Measurements from ENCODE around the gene B4GALT5.
"Not testable (repeated sequence)": the region's sequence is repeated elsewhere in the genome, so short reads cannot be mapped to it uniquely, and the experiment has no call there.

The B4GALT5 gene

DNA sequence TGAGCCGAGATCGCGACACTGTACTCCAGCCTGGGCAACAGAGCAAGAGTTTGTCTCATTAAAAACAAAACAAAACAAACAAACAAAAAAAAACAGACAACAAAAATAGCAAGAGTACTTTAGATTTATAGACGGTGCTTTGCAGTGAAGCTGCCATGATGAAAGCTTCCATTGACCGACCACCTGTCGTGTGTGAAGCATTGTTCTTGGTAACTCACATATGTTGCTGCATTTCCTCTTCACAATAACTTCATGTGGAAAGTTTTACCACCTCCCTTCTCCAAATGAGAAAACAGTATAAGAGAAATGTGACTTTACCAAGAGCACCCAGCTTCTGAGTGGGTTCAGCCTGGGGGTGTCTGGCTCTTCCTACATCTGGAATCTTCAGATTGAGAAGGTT is 89.4 kb downstream of the B4GALT5 start:
- no peak for DNase-seq

DNA sequence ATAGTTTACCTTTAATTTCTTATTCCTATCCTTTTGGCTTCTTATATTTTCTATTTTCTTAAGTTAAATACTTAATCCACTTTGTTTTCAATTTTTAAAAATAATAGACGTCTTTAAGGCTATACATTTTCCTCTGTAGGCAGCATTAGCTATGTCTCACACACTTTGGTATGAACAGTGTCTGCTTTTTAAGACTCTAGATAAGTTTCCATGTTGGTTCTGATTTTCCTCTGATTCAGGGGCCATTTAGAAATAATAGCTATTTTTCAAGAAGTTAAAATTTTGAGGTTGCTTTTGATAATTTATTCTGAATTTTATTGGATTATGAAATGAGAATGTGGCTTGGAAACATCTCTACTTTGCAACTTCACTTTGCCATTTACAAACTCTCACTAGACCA is 91.4 kb downstream of the B4GALT5 start:
- no peak for DNase-seq

DNA sequence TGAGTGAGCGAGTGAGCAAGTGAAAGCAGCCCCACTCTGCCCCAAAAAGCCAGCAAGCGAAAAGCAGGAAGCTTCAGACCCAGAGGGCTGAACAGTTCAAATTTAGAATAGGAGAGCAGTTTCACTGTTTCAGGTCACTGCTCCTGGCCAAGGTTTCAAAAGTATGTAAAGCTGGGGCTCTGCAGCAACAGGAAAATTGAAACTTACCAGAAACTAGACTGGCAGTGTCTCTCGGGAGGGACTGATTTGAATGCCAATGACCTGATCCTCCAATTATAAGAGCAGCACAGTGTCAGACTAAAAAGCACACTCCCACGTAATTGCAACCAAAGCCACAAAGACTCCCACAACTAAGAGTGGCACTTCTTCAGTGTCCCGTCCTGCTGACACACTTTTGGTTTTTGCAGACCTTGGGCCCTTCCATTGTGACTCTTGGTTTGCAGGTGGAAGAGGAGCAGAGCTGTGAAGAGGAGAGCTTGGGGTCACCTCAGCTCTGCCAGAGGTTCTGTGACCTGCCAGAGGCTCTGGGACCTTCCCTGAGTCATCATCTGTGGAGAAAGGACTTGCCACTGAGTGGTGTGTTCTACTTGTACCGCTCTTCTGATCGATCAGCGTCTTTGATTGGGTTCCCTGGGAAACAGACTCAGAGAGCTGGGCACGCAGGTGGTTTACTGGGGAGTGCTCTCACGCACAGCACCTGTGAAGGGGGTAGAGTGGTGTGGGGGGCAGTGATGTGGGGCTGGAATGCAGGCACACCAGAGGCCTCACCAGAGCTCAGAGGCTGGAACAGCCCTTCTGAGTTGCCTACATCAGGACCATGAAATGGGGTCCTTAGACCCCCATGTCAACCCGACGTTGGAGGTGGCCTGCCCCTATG is 93.1 kb downstream of the B4GALT5 start:
- DNase-seq, result no peak

DNA sequence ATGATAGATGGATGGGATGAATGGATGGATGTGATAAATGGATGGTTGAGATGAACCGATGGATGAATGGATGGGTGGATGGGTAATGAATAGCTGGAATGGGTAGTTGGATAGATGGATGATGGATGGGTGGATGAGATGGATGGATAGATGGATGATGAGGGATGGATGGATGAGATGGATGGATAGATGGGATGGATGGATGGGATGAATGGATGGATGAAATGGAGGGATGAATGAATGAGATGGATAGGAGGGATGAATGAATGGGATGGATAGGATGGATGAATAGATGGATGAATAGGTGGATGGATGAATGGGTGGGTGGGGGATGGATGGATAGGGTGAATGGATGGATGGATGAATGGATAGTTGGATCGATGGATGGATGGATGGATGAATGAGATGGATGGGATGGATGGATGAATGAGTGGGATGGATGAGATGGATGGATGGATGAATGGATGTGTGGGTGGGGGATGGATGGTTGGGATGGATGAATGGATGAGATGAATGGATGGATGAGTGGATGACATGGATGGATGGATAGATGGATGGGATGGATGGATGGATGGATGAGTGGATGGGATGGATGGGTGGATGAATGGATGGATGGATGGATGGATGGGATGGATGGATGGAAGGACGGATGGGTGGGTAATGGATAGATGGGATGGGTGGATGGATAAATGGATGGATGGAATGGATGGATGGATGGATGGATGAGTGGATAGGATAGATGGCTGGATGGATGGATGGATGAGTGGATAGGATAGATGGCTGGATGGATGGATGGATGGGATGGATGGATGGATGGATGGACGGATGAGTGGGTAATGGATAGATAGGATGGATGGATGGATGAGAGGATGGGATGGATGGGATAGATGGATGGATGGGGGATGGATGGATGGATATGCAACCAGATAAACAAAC is 94.3 kb downstream of the B4GALT5 start:
- no peak for DNase-seq

DNA sequence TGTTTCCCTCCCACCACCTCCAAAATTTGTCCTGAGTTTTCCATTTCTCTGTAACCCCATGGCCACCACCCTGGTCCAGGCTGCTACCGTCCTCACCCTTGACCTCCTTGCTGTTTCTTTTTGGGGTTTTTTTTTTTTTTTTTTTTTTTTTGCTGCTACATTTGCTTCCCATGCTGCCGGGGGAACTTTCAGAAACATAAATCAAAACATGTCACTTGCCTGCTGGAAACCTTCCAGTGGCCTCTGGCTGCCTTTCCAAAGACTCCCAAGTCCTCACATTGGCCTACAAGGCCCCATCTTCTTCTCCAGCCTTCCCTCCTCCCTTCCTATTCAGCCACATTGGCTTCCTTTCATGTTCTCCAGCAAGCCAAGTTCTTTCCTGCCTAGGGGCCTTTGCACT is 95.4 kb downstream of the B4GALT5 start:
- DNase-seq, result no peak

DNA sequence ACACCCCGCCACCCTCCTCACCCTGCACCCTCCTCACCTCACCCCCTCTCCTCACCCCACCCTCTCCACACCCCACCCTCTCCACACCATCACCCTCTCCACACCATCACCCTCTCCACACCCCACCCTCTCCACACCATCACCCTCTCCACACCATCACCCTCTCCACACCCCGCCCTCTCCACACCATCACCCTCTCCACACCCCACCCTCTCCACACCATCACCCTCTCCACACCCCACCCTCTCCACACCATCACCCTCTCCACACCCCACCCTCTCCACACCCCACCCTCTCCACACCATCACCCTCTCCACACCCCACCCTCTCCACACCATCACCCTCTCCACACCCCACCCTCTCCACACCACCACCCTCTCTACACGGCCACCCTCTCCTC is 96.3 kb downstream of the B4GALT5 start:
- not testable (repeated sequence) for DNase-seq

DNA sequence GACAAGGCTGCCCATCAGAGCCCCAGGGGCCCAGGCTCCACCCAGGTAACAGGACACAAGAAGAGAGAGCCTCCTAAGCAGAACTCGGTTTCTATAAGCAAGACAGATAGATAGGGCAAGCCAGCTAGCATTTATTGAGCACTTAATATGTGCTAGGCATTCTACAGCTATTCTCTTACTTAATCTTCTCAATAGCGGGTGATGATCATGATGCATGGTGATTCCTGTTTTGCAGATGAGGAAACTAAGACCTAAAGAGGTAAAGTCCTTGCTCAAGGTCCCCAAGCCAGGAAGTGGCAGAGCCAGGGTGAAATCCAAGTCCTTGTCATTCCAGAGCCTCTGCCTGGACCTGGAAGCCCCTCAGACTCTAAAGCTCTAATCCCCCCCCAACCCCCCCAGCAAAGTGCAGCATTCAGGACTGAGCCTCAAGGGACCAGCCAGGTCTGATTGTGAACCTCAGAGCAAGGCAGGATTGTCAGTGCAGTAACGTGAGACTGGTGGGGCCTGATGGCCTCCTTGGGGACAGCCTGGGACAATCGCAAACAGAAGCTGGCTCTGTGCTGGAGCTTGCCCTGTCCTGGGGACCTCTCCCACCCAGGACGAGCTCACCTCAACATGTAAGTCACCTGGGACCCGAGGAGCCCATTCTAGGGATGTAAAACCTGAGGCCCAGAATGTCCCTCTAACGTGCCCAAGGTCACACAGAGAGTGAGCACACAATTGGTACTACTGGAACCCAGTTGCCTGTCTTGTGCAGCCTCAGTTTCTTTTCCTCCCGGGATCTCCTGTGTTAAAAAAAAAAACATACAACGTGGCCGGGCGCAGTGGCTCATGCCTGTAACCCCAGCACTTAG is 97.3 kb downstream of the B4GALT5 start:
- no peak for DNase-seq

DNA sequence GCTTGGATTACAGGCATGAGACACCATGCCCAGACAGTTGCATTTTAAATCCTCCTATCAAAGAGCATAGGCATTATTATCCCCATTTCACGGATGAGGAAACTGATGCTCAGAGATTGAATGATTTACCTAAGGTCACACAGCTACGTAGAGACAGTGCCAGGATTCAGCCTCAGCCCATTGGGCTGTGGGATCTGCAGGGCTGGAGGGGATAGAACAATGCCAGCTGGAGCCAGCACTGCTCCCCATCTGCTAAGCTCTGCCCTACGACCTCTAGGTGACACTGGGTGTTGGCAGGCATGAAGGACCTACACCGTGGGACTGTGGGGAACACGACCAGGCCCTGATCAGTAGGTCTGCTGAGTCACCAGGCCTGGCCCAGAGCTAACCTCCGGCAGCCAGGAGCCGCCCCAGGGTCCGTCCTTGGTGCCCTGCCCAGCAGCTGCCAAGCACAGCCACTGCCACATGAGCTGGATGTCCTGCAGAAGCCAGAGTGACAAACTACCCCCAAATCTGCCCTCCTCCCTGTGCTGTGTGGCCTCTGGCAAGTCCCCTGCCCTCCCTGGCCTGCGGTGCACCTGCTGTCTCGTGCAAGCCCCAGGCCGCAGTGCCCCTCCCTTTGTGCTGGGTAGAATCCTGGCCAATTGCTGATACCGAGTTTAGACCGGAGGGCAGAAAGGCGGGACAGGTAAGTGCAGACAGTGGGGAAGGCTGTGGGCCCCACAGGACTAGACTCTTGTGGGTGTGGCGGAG is 98.1 kb downstream of the B4GALT5 start:
- DNase-seq, result no peak

DNA sequence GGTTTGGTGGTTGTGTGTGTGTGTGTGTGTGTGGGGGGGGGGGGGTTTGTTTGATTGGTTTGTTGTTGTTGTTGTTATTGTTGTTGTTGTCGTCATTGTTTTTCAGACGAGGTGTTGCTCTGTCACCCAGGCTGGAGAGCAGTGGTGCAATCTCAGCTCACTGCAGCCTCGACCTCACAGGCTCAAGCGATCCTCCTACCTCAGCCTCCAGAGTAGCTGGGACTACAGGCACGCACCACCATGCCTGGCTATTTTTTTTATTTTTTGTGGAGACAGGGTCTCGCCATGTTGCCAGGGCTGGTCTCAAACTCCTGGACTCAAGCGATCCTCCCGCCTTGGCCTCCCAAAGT is 98.7 kb downstream of the B4GALT5 start:
- DNase-seq, result not testable (repeated sequence)

DNA sequence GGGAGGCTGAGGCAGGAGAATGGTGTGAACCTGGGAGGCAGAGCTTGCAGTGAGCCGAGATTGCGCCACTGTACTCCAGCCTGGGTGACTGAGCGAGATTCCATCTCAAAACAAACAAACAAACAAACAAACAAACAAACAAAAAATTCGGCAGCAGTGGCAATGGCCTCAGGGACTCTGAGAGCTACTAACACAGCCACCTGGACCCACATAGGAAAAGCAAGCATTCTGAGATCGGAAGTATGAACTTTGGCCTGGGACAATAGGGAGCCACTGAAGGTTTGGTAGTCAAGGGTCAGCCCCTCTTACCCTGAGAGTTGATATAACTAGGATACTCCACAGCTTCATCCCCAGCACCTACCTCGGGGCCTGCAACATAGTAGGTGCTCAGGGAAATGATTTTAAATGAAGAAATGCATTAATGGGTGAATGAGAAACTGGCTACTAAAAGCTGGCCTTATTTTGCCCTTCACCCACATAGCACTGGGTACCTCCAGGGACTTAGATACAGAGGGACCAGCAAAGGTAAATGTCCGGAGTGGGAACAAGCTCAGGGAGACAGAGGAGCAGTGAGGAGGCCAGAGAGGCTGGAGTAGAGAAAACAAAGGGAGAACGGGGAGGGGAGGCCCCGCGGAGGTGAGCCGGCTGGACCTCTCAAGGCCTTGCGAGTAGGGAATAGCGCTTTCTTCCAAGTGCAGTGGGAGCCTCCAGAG is 99.2 kb downstream of the B4GALT5 start:
- DNase-seq, result no peak

DNA sequence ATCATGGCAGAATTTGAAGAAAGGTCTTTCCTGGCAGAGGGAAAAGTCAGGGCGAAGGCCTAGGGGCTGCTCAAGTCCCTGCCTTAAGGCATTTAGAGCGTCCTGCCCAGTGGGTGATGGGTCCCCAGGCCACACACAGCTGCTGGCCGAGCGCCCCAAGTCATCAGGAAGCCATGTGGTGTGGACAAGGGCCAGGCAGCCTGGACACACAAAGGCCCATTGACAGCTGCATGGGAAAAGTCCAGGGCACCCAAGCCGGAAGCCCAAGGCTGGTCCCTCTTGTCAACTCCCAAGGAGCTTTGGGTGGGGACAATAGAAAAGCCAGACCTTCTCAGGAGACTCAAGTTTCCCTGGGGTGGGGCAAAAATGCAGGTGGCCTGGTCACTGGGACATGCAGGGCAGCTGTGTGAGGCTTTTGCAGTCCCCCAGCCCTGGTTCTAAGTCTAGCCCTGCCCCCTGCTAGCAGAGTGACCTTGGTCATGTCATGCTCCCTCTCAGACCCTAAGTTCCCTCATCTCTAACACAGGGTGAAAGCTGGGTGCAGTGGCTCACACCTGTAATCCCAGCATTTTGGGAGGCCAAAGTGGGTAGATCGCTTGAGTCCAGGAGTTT is 101.4 kb downstream of the B4GALT5 start:
- no peak for DNase-seq

DNA sequence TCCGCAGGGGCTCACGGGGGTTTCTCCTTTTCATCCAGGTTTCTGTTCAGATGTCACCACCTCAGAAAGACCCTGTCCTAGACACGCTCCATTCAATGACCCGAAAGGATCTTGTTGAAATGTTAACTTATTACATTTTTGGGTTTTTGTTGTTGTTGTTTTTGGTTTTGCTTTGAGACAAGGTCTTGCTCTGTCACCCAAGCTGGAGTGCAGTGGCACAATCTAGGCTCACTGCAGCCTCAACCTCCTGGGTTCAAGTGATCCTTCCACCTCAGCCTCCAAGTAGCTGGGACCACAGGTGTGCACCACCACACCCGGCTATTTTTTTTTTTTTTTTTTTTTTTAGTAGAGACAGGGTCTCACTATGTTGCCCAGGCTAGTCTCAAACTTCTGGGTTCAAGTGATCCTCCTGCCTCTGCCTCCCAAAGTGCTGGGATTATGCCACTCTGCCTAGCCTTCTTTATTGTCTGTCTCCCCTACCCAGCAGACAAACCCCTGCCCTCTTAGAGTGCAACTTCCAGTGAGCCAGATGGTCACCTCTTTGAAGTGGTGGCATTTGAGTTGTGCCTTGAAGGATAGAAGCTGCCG is 102.0 kb downstream of the B4GALT5 start:
- not testable (repeated sequence) for DNase-seq

DNA sequence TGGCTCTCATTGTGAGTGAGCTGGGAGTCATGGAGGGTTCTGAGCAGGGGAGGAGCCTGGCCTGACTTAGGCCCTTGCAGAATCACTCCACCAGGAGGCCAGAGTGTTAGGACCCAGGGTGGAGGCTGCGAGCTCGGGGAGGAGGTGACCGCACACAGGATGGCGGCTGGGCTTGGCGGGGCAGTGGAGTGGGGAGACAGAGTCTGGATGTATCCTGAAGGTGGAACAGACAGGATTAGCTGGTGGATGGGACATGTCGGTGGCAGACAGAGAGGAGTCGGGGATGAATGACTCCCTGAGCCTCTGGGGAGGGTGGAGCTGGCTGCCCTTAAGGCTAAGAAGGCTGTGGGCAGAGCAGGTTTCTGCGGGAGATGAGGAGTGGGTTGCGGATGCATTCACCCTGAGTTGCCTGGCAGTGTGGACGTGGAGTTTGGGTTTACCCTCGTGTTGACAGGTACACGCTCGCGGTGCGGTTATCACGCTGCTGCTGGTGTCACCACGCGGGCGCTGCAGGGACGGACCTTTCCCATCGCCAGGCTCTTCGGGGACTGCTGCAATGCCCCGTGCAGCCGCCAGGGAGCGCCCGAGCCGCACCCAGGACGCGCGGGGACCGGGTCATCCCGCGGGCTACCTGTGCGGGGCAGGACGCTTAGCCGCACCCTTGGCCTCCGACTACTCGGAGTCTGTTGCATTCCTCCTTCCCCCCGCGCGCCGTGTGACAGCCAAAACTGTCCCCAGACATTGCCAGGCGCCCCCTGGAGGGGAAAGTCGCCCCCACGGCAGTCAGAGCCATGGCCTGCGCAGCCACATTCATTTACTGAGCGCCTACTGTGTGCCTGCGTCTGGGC is 102.8 kb downstream of the B4GALT5 start:
- peak; percentile 76 to 80 for DNase-seq

DNA sequence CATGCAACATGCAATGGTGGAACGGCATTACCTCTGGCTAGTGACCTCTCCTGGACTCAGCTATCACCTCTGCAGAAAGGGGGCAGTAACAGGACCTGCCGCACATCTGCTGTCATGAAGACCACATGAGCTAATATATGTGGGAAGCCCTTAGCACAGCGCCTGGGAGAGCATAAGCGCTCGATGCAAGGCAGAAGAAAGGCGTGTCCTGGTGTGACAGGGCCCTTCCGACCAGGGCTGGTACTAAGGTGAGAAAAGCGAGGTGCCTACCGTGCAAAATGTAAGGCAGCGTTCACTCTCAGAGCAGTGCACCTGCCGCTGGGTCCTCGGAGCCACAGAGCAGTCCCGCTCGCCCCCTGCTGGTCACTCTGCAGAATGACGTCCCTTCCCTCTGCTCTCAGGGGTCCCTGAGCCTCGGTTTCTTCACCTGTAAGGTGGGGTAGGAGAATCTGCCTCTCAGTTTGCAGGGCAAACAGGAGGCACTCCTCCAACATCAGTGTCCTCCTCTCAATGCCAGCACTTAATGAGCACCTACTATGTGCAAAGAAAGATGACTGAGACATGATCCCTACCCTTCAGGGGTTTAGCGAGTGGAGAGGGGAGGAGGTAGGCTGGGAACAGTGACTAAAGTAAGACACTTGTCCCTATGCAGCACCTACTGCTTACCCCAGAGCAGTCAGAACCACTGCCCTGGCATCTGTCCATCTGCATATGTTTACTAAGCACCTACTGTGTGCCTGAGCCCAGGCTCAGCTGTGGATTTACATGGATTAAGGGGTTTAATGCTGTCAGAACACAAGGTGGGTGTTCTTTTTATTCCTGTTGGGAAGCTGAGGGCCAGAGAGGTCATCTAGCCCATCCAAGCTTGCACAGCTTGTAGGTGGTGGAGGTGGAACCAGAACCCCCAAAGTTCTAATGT is 104.7 kb downstream of the B4GALT5 start:
- peak; percentile 74 to 75 for DNase-seq

DNA sequence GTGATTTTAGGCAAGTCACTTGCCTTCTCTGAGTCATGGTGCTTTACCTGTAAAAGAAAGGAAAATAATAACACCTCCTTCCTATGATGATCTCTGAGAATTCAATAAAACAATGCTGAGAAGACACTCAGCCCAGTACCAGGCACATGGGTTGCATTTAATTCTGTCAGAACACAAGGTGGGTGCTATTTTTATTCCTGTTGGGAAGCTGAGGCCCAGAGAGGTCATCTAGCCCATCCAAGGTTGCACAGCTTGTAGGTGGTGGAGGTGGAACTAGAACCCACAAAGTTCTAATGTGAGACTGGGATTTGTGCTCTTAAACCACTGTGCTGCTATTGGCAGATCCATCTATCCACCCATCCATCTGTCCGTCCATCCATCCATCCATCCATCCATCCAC is 106.1 kb downstream of the B4GALT5 start:
- no peak for DNase-seq

DNA sequence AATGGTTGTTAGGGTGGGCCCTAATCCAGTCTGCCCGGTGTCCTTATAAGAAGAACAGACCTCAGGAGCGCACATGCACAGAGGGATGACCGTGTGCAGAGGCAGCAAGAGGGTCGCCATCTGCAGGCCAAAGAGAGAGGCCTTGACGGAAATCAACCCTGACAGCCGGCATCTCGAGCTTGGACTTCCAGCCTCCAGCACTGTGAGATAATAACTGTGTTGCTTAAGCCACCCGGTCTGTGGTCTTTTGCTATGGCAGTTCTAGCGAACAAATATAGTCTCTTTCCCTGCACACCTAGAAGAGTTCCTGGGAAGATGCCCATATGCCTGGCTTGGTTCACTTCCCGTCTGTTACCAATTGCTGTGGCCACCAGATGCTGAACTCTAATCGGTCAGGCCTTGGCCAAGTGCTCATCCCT is 110.5 kb downstream of the B4GALT5 start:
- DNase-seq, result no peak

DNA sequence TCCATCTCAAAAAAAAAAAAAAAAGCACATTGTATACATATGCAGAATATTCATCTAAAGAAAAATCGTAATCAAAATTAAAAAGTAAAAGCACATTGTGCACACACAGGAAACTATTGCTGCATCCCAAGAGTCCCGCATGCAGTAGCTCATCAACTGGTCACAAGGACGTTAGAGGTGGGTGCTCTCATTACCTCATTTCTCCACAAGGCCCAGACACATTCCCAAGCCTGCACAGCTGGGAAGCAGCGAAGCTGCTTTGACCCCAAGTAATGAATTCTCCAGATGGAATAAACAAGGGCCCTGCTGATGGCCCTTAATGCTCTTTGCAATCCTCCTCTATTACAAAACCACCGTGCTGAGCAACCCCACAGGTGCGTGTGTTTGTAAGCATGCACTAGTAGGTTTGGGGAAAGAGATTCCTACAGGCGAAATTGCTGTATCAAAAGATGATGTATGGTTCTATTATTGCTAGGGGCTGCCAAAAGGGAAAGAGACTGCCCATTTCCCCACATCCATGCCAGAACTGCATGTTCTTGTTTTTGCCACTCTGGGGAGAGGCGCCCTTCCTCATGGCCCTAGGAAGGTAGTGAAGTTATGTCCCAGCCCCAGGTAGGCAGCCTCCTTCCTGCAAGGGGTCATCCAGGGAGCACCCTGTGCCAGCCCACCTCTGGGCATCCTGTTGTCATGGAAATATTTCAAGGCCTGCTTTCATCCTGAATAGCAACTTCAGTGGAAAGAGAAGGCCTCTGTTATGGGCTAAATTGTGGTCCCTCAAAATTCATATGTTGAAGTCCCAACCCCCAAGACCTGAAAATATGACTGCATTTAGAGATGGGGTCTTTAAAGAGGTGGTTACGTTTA is 111.1 kb downstream of the B4GALT5 start:
- no peak for DNase-seq

Measured in CD4-positive, alpha-beta T cell treated with Interleukin-4 for 1 hour (primary cell).